Epidermal melanocyte (primary cell): Measurements from ENCODE around the gene MTARC1.

ENCODE experiments used
- DNase-seq: peaks from one replicate; pipeline ENCODE4 v3.0.0; 2011; ENCODE audit warnings: low spot score; ENCODE audit not compliant: insufficient read length

MTARC1 gene

GRCh38 chr1:220770245-220770913 is 16.3 kb upstream of the MTARC1 start:
- no peak for DNase-seq

GRCh38 chr1:220772846-220773245 is 13.9 kb upstream of the MTARC1 start:
- DNase-seq = no peak

- peak; percentile 30 for DNase-seq
These were observed 11.4 kb upstream of the MTARC1 start for GRCh38 chr1:220775240-220775853.

GRCh38 chr1:220776254-220776653 is 10.5 kb upstream of the MTARC1 start:
- no peak for DNase-seq

GRCh38 chr1:220776720-220777326 is 9.9 kb upstream of the MTARC1 start:
- peak; percentile 90 for DNase-seq

GRCh38 chr1:220783453-220783852 is 3.3 kb upstream of the MTARC1 start:
- no peak for DNase-seq

GRCh38 chr1:220784751-220785150 is 2.0 kb upstream of the MTARC1 start:
- DNase-seq = no peak

- no peak for DNase-seq
These were observed 1.3 kb upstream of the MTARC1 start for GRCh38 chr1:220785166-220786056.

GRCh38 chr1:220786057-220786336 is 716 bp upstream of the MTARC1 start:
- no peak for DNase-seq

GRCh38 chr1:220787069-220787619 is 431 bp downstream of the MTARC1 start:
- no peak for DNase-seq

- no peak for DNase-seq
These were observed 2.2 kb downstream of the MTARC1 start for GRCh38 chr1:220788900-220789299.

GRCh38 chr1:220789532-220790147 is 2.9 kb downstream of the MTARC1 start:
- no peak for DNase-seq

- no peak for DNase-seq
These were observed 4.6 kb downstream of the MTARC1 start for GRCh38 chr1:220791285-220791684.

GRCh38 chr1:220791956-220792355 is 5.2 kb downstream of the MTARC1 start:
- no peak for DNase-seq

GRCh38 chr1:220796530-220796929 is 9.8 kb downstream of the MTARC1 start:
- DNase-seq = no peak

- no peak for DNase-seq
These were observed 10.3 kb downstream of the MTARC1 start for GRCh38 chr1:220797044-220797443.

GRCh38 chr1:220797553-220797952 is 10.8 kb downstream of the MTARC1 start:
- no peak for DNase-seq

GRCh38 chr1:220798338-220798737 is 11.6 kb downstream of the MTARC1 start:
- no peak for DNase-seq

GRCh38 chr1:220800262-220800661 is 13.5 kb downstream of the MTARC1 start:
- DNase-seq = no peak

- peak; percentile 27 for DNase-seq
These were observed 16.9 kb downstream of the MTARC1 start for GRCh38 chr1:220803401-220804201.

- no peak for DNase-seq
These were observed 17.5 kb downstream of the MTARC1 start for GRCh38 chr1:220804202-220804586.
